Prostate gland (tissue), 2 donors: ENCODE data around the gene CYP2C9. TPM values are rescaled to one million over a fixed set of nuclear protein-coding genes. Genes with fewer than 3 reads are reported as not detected.
"Not testable (repeated sequence)": the region's sequence is repeated elsewhere in the genome, so short reads cannot be mapped to it uniquely, and the experiment has no call there.

Experiments used
- DNase-seq: peaks from one replicate; pipeline ENCODE4 v3.0.0-alpha.2; 2019; ENCODE audit warnings: low spot score
- H3K27ac ChIP-seq, 2 donors: fragments of 200-600 bp; sonication (generic); 2 replicates each; pipeline ENCODE4 v1.5.1; 2017 to 2019
- H3K27me3 ChIP-seq: fragments of 200-600 bp; sonication (generic); replicated peaks from 2 replicates; pipeline ENCODE4 v1.5.1; 2019; ENCODE audit not compliant: insufficient read depth
- H3K36me3 ChIP-seq, 2 donors: fragments of 200-600 bp; sonication (generic); 1 replicate in 1 of 2; 2 replicates in 1 of 2; pipeline versions ENCODE4 v1.5.1 to v1.8.1; 2017 to 2019
- H3K4me1 ChIP-seq: fragments of 200-600 bp; sonication (generic); replicated peaks from 2 replicates; pipeline ENCODE4 v1.5.1; 2019
- H3K4me3 ChIP-seq, 2 donors: fragments of 200-600 bp; sonication (generic); 2 replicates each; pipeline ENCODE4 v1.5.1; 2017 to 2019
- H3K9me3 ChIP-seq: fragments of 200-600 bp; sonication (generic); 2 replicates; pipeline ENCODE4 v1.5.1; 2017
- POLR2A ChIP-seq: fragments of 450-650 bp; IDR thresholded peaks from one replicate; pipeline ENCODE4 v1.6.1; 2016; ENCODE audit warnings: antibody characterized with exemption, mild to moderate bottlenecking
- POLR2AphosphoS5 ChIP-seq: sonication (generic); formaldehyde crosslinking; IDR thresholded peaks from one replicate; pipeline ENCODE4 v1.6.1; 2017; ENCODE audit warnings: antibody characterized with exemption
- WGBS: methylation state at CpG from one replicate; pipeline ENCODE4 v1.1.5; 2018; 5-methylcytosine and 5-hydroxymethylcytosine counted together
- intact Hi-C: fragments of 100-400 bp; cut with DNase I; formaldehyde crosslinking; loops from one replicate; pipeline ENCODE4 v1.14.2; 2022
- total RNA-seq, 2 donors: library from RNA; depleted of rRNA; stranded (reverse); fragments of >200 nt; gene quantifications; one replicate each; pipeline ENCODE4 v1.1.0, GENCODE V29; 2016
- TF ChIP-seq, protein P1 (sequence below), 4 experiments: fragments of 200-600 bp in 2 of 4; fragments of 450-650 bp in 2 of 4; sonication (generic) in 2 of 4; IDR thresholded peaks; 1 replicate in 3 of 4; 2 replicates in 1 of 4; pipeline ENCODE4 v1.5.1; 2016 to 2019; ENCODE audit warnings: antibody characterized with exemption in 4 of 4, mild to moderate bottlenecking in 2 of 4, moderate library complexity in 2 of 4

The CYP2C9 gene
- total RNA-seq, 2 donors from 2014 or later = not detected

DNA sequence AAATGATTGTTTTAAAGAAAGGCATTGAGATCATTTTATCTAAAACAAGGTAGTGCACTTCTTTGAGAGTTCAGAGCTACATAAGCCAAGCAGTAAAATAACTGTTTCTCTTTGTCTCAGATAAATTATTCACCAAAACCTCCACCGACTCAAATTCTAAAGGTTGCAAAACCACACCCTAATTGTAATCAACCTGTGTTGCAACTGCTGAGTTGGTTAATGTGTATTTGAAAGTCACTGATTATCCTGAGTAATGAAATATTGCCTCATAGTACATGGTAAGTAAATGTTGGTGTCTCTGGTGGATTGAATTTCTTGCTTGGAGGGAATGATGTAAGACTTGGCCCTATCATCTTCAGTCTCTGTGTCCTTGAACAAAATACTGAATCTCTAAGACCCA lies 35.9 kb upstream of the CYP2C9 start:
- Histone ChIP-seq H3K4me3 (no peak overlapping the region), H3K36me3 (no peaks in the 10 kb centered on the region), H3K27ac (no peak overlapping the region), H3K27me3 (no peaks in the 10 kb centered on the region), H3K9me3 (no peaks in the 10 kb centered on the region), H3K4me1 (no peaks in the 10 kb centered on the region)
- DNase-seq = no peak
- TF ChIP-seq POLR2A (no peak), POLR2AphosphoS5 (no peak)
- TF ChIP-seq, protein P1, sequence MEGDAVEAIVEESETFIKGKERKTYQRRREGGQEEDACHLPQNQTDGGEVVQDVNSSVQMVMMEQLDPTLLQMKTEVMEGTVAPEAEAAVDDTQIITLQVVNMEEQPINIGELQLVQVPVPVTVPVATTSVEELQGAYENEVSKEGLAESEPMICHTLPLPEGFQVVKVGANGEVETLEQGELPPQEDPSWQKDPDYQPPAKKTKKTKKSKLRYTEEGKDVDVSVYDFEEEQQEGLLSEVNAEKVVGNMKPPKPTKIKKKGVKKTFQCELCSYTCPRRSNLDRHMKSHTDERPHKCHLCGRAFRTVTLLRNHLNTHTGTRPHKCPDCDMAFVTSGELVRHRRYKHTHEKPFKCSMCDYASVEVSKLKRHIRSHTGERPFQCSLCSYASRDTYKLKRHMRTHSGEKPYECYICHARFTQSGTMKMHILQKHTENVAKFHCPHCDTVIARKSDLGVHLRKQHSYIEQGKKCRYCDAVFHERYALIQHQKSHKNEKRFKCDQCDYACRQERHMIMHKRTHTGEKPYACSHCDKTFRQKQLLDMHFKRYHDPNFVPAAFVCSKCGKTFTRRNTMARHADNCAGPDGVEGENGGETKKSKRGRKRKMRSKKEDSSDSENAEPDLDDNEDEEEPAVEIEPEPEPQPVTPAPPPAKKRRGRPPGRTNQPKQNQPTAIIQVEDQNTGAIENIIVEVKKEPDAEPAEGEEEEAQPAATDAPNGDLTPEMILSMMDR (IDR thresholded peaks at IDR 0.05) = no peak
- intact Hi-C loops = no loop called here
- WGBS = 0% methylated on average over 1 of the region's 1 CpG

DNA sequence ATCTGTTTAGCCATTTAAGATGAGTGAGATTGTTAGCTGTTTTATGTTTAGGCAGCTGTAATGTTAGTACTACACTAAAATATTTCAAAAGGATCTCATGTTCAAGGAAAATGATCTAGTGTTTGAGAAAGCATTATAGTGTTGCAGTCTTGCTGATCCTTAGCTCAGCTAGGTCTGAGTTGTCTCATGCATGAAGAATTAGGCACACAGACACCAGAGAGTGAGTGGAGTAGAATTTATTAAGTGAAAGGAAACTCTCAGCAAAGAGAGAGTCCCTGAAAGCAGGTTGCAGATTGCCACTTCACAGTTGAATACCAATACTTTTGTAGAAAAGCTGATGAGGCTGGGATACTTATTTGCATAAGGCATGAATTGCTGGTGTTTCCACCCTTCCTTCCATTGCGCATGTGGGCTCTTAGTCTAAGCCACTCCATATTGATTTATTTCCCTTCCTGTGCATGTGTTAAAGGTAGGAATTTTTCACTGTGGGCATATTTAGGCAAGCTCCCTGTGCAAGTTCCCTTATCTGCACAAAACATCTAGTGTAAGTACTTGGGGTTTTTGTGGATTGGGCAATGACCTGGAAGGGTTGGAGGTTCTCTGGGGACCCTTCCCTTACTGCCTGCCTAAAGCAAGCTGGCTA lies 33.8 kb upstream of the CYP2C9 start:
- H3K4me3 ChIP-seq, H3K9me3 ChIP-seq, intact Hi-C loops, H3K4me1 ChIP-seq, DNase-seq, H3K27ac ChIP-seq, H3K27me3 ChIP-seq, H3K36me3 ChIP-seq: not testable (repeated sequence)
- WGBS = 65% methylated on average over 1 of the region's 1 CpG

DNA sequence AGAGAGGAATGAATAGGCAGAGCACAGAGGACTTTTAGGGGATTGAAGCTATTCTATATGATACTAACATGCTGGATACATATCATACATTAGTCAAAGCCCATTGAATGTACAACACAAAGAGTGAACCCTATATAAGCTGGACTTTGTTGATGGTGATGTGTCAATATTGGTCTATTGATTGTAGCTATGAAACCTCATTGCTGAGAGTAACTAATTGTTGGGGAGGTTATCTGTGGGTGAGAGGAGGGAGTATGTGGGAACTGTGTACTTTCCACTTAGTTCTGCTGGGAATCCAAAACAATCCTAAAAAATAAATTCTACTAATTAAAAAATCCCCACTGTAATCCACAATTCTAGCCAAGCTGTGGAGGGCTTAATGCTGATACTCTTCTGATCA lies 22.0 kb upstream of the CYP2C9 start:
- intact Hi-C loops = no loop called here
- no peak for TF ChIP-seq POLR2A
- no peak for TF ChIP-seq POLR2AphosphoS5
- TF ChIP-seq, protein P1 (IDR thresholded peaks at IDR 0.05) = no peak
- Histone ChIP-seq H3K9me3 (no peaks in the 10 kb centered on the region), H3K4me3 (no peak overlapping the region), H3K27me3 (no peaks in the 10 kb centered on the region), H3K27ac (no peak overlapping the region), H3K4me1 (no peaks in the 10 kb centered on the region), H3K36me3 (no peaks in the 10 kb centered on the region)
- DNase-seq = no peak

DNA sequence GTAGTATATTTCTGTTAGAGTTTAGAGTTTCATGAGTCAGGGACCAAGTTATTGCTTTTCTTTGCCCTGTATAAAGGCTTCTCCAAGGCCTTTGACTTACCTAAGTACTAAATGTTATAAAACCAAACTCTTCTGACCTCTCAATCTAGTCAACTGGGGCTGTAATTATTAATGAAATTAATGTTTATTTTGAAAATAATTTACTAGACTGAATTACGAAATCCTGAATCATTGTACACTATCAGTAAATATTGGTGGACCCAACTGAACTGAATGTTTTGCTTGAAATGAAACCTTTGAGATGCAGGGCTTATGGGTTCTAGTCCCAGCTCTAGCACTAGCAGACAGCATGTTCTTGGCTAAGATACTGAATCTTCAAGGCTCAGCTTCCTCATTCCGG lies 1.7 kb upstream of the CYP2C9 start:
- intact Hi-C loops = no loop called here
- no peaks in the 10 kb centered on the region for H3K27me3 ChIP-seq
- H3K36me3 ChIP-seq = no peaks in the 10 kb centered on the region
- no peak overlapping the region for H3K27ac ChIP-seq
- H3K4me1 ChIP-seq = no peaks in the 10 kb centered on the region
- TF ChIP-seq POLR2AphosphoS5 = no peak
- no peak for TF ChIP-seq POLR2A
- TF ChIP-seq, protein P1 (IDR thresholded peaks at IDR 0.05) = no peak
- no peak for DNase-seq
- no peaks in the 10 kb centered on the region for H3K9me3 ChIP-seq
- no peak overlapping the region for H3K4me3 ChIP-seq
- 83% methylated on average over 2 of the region's 2 CpGs for WGBS

DNA sequence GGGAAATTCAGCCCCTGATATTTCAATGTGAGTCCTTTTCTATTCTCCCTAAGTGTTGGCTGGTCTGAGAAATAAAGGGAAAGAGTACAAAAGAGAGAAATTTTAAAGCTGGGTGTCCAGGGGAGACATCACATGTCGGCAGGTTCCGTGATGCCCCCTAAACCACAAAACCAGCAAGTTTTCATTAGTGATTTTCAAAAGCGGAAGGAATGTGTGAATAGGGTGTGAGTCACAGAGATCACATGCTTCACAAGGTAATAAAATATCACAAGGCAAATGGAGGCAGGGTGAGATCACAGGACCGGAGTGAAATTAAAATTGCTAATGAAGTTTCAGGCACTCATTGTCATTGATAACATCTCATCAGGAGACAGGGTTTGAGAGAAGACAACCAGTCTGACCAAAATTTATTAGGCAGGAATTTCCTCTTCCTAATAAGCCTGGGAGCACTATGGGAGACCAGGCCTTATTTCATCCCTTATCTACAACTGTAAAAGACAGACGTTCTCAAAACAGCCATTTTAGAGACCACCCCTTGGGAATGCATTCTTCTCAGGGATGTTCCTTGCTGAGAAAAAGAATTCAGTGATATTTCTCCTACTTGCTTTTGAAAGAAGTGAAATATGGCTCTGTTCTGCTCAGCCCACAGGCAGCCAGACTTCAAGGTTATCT lies 5.1 kb downstream of the CYP2C9 start:
- intact Hi-C loops, H3K4me3 ChIP-seq, H3K9me3 ChIP-seq, H3K36me3 ChIP-seq, H3K27me3 ChIP-seq, H3K27ac ChIP-seq, H3K4me1 ChIP-seq, DNase-seq: not testable (repeated sequence)
- 86% methylated on average over 5 of the region's 5 CpGs for WGBS

DNA sequence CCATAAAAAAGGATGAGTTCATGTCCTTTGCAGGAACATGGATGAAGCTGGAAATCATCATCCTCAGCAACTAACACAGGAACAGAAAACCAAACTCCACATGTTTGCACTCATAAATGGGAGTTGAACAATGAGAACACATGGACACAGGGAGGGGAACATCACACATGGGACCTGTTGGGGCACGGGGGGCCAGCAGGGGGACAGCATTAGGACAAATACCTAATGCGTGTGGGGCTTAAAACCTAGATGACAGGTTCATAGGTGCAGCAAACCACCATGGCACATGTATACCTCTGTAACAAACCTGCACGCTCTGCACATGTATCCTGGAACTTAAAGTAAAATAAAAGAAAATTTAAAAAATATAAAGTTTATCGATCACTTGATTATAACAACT lies 7.7 kb downstream of the CYP2C9 start:
- intact Hi-C loops, H3K36me3 ChIP-seq, H3K9me3 ChIP-seq, H3K4me3 ChIP-seq, H3K27ac ChIP-seq, DNase-seq, H3K27me3 ChIP-seq, H3K4me1 ChIP-seq: not testable (repeated sequence)
- 96% methylated on average over 4 of the region's 4 CpGs for WGBS
